Activated CD8-positive, alpha-beta memory T cell treated with anti-CD3 and anti-CD28 coated beads, Interleukin-2, amount 50 U/mL, for 24 hours (primary cell): ENCODE results near the gene WDR20.
A peak's percentile ranks its signal among the peaks of the same experiment; 100 is the strongest.
"Not testable (repeated sequence)": the region's sequence is repeated elsewhere in the genome, so short reads cannot be mapped to it uniquely, and the experiment has no call there.

Experiments
- DNase-seq: peaks from one replicate; pipeline ENCODE4 v3.0.0-alpha.2; 2020; ENCODE audit errors: extremely low read depth

The WDR20 gene, protein sequence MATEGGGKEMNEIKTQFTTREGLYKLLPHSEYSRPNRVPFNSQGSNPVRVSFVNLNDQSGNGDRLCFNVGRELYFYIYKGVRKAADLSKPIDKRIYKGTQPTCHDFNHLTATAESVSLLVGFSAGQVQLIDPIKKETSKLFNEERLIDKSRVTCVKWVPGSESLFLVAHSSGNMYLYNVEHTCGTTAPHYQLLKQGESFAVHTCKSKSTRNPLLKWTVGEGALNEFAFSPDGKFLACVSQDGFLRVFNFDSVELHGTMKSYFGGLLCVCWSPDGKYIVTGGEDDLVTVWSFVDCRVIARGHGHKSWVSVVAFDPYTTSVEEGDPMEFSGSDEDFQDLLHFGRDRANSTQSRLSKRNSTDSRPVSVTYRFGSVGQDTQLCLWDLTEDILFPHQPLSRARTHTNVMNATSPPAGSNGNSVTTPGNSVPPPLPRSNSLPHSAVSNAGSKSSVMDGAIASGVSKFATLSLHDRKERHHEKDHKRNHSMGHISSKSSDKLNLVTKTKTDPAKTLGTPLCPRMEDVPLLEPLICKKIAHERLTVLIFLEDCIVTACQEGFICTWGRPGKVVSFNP

GRCh38 chr14:102139286-102140026 is at the start of gene WDR20:
Gene WDR20, plus strand, starts transcription at chr14:102139897. Its CDS starts 27 bp downstream, at chr14:102139924.
- peak; percentile 98 for DNase-seq

- no peak for DNase-seq
These were observed 49.0 kb upstream of the WDR20 start for GRCh38 chr14:102090713-102091112.

GRCh38 chr14:102092806-102093205 is 46.9 kb upstream of the WDR20 start:
- no peak for DNase-seq

DNA sequence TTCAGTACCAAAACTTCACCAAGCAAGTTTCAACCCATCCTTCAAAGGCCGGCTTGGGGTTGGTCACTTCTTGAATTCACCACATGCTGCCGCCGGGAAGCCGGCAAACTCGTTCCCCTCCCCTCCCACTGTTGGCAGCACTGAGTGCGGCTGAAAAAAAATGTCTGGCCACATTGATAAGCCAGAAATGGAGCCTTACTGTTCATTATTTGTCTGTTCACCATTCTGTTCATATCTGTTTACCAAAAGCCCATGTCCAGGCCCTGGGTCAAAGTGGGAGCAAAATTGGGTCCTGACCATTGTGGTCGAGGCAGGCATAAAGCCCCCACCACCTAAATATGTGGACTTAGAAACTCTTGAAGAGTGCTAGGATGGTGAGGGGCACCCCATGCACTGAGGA is 45.6 kb upstream of the WDR20 start:
- DNase-seq: no peak

DNA sequence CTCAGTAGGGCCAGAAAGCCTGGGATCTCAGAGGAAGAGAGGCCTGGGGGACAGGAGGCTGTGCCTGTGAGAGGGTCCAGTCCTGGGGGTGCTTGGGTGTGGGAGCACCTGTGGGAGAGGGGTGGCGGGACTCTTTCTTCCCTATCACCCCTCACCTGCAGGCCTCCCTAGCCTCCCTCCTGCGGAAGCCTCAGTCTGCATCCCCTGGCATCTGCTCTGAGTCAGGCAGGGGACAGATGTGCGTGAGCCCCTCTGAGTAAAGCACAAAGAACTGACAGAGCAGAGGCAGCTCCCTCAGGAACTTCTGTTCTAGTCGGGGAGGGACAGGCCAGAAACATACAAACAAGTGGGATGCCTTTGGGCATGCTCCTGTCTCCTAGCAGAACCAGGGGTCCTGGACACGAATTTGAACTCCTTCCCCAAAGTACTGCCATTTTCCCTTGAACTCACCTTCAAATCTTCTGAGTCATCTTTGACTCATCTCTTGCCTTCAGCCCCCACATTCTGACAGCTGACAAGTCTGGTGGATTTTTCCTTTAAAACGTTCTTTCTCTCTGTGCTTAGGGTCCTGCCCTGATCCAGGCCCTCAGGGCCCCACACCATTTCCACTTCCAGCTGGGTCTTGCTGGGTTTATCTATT is 44.3 kb upstream of the WDR20 start:
- no peak for DNase-seq

- DNase-seq: no peak
These were observed 43.7 kb upstream of the WDR20 start for GRCh38 chr14:102095871-102096568.

DNA sequence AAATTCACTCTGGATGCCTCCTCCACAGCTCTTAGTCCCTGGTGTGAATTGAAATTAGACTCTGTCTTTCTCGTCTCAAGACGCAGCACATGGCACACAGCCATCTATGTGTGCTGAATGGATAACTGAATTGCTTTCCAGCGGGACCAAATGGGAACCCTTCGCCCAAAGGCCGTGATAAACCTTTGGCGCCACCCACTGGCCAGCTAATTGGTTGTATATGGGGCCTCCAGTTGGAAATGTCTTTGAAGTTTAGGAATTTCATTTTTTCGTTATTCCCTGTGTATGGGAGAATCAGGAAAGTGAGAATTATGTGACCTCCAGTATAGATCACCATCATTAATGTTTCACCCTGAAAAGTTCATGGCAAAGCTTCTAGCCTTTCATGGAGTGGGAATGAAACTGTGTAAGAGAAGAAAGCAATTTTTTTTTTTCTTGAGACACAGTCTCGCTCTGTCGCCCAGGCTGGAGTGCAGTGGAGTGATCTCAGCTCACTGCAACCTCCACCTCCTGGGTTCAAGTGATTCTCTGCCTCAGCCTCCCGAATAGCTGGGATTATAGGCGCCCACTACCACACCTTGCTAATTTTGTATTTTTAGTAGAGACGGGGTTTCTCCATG is 43.0 kb upstream of the WDR20 start:
- no peak for DNase-seq

DNA sequence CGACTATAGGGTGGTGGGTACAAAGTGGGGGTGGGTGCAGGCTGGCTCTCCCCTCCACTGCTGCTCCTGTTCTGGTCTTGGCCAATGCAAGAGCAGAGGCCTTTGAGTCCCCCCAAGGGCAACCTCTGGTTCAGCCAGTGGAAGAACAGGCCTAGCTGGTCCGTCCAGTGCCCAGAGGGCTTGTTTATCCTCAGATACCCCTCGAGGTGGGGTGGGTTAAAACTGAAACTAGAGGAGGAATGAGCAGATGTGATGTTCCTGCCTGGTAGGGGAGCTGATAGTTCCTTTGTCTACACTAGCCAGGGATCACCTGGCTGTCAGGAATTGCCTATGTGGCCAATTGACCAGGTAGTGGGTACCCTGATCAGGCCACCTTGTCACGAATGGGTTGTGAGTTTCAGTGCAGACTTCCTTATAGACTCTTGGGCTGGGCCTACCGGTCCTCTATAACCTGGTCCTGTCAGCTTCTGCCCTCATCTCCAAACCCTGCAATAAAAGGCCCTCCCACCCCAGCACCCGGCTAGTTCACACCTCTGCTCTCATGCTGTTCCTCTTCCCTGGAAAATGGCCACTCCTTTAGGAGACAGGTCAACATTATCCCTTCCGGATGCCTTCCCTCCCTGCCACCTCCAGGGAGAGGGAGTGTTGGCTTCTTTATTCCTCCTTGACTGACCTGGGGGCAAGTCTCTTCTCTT is 42.1 kb upstream of the WDR20 start:
- DNase-seq: no peak

DNA sequence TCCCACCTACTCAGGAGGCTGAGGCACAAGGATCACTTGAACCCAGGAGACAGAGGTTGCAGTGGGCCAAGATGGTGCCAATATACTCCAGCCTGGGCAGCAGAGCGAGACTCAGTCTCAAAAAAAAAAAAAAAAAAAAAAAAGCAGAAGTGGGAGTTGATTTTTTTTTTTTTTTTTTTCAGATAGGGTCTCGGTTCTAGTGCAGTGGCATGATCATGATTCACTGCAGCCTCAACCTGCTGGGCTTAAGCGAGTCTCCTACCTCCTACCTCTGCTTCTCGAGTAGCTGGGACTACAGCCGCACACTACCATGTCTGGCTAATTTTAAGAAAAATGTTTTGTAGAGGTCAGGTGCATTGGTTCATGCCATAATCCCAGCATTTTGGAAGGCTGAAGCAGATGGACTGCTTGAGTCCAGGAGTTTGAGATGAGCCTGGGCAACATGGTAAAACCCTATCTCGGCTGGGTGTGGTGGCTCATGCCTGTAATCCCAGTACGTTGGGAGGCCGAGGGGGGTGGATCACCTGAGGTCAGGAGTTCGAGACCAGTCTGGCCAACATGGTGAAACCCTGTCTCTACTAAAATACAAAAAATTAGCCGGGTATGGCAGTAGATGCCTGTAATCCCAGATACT is 36.5 kb upstream of the WDR20 start:
- no peak for DNase-seq

- DNase-seq: no peak
These were observed 34.3 kb upstream of the WDR20 start for GRCh38 chr14:102105369-102105768.

DNA sequence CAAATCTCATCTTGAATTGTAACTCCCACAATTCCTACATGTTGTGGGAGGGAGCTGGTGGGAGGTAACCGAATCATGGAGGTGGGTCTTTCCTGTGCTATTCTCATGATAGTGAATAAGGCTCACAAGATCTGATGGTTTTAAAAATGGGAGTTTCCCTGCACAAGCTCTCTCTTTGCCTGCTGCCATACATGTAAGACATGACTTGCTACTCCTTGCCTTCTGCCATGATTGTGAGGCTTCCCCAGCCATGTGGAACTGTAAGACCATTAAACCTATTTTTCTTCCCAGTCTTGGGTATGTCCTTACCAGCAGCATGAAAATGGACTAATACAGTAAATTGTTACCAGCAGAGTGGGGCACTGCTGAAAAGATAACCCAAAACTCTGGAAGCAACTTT is 30.4 kb upstream of the WDR20 start:
- DNase-seq: not testable (repeated sequence)

GRCh38 chr14:102111101-102111500 is 28.6 kb upstream of the WDR20 start:
- DNase-seq: no peak

GRCh38 chr14:102116361-102117180 is 23.1 kb upstream of the WDR20 start:
- no peak for DNase-seq

DNA sequence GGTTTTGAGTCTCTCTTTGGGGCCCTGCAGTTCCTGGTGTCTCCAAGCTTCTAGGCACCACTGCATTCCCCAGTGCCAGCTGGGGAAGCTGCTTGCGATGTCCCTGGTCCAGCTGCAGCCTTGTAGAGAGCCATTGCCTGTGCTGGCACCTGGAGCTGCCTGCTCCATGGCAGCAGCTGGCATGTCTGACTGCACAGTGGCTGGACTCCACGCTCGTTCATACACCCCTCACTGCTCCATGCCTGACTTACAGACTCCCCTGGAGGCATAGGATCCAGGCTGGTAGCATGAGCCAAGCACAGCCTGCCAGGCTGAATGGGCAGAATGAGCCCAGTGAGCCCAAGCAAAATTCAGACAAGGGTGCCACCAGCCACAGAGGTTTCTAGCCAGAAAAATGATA is 21.8 kb upstream of the WDR20 start:
- DNase-seq: no peak

DNA sequence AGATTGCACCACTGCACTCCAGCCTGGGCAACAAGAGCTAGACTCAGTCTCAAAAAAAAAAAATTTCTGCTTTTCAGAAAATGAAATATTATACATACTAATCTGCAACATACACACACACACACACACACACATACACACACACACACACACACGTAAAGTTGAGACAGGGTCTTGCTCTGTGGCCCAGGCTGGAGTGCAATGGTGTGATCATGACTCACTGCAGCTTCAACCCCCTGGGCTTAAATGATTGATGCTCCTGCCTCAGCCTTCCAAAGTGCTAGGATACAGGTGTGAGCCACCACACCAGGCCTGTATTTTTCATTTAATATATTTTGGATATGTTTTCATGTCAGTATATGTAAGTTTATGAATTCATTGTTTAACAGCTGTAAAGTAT is 18.8 kb upstream of the WDR20 start:
- no peak for DNase-seq

GRCh38 chr14:102121567-102121966 is 18.1 kb upstream of the WDR20 start:
- DNase-seq: no peak

GRCh38 chr14:102124419-102124818 is 15.3 kb upstream of the WDR20 start:
- DNase-seq: no peak

- DNase-seq: no peak
These were observed 14.2 kb upstream of the WDR20 start for GRCh38 chr14:102125546-102125945.

DNA sequence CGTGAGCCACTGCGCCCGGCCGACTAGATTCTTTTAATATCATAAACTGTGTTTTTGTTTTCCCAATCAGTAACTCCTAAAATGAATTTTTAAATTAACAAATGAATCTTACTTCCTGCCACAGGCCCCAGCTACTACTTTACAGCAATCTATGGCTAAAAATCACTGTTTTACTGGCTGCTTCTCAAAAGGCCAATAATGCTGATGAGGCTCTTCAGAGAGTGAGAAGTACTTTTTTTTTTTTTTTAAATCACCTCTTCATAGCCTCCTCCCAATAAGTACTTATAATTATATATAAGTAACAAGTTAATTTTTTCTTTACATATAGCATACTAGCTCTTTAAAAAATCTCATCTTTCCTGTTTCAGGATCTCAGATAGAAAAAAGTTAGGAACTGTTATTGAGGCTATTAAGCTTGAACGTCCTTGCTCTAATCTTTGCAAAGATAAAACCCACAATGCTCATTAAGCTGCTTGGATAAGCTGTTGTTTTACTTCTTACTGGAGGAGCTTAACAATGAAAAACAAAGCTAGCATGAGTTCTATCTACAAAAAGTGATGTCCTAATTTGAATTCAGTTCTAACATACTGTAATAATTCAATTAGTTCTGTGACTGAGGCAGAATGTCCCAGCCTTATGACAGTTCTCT is 12.8 kb upstream of the WDR20 start:
- no peak for DNase-seq
